GM12891 (cell line): ENCODE results near the gene MRPL14.

ENCODE experiments used
- DNase-seq: peaks from one replicate; pipeline ENCODE4 v3.0.0; 2011; ENCODE audit warnings: low spot score; ENCODE audit not compliant: insufficient read length
- FAIRE-seq: peaks from 2 replicates; lab custom pipeline; 2011; peaks lifted over from hg19 to GRCh38; lab: Jason Lieb, UNC
- PAX5 ChIP-seq: IDR thresholded peaks from 2 replicates; pipeline ENCODE4 v1.6.1; 2011; ENCODE audit warnings: low read length, moderate library complexity, mild to moderate bottlenecking; ENCODE audit not compliant: insufficient read depth, severe bottlenecking
- POLR2A ChIP-seq: IDR thresholded peaks from 2 replicates; pipeline ENCODE4 v1.6.1; 2011; ENCODE audit warnings: low read depth, low read length, control low read depth
- POLR2AphosphoS5 ChIP-seq: IDR thresholded peaks from 2 replicates; pipeline ENCODE4 v1.6.1; 2011; ENCODE audit warnings: low read depth, low read length, control low read depth
- POU2F2 ChIP-seq: IDR thresholded peaks from 2 replicates; pipeline ENCODE4 v1.6.1; 2011; ENCODE audit warnings: low read depth, mild to moderate bottlenecking, control low read depth, low read length, moderate library complexity
- SPI1 ChIP-seq: IDR thresholded peaks from 2 replicates; pipeline ENCODE4 v1.6.1; 2011; ENCODE audit warnings: low read depth, low read length, control low read depth
- TAF1 ChIP-seq: IDR thresholded peaks from 2 replicates; pipeline ENCODE4 v1.6.1; 2011; ENCODE audit warnings: low read depth, low read length, control low read depth

Gene MRPL14

GRCh38 chr6:44063561-44064059 lies 63.6 kb downstream of the MRPL14 start:
- TF ChIP-seq TAF1 (no peak), PAX5 (no peak), POLR2A (no peak), SPI1 (no peak), POU2F2 (no peak), POLR2AphosphoS5 (no peak)
- DNase-seq (no peak), FAIRE-seq (no peak)
